ENCODE data around the gene RALGPS2. TPM values are rescaled to one million over a fixed set of nuclear protein-coding genes. Genes with fewer than 3 reads are reported as not detected.
"Not testable (repeated sequence)": the region's sequence is repeated elsewhere in the genome, so short reads cannot be mapped to it uniquely, and the experiment has no call there.

The RALGPS2 gene
- total RNA-seq, 2 experiments from 2014 or later = 1.3 to 1.9 TPM

- CTCF ChIA-PET = no interaction called here
- POLR2A ChIA-PET = no interaction called here
These were observed 212.7 kb downstream of the RALGPS2 start for GRCh38 chr1:178937695-178938094.

GRCh38 chr1:178938101-178938958 is 213.3 kb downstream of the RALGPS2 start:
- CTCF ChIA-PET = no interaction called here
- POLR2A ChIA-PET = no interaction called here

GRCh38 chr1:178938959-178939317 is 213.9 kb downstream of the RALGPS2 start:
- ChIA-PET CTCF (no interaction called here), POLR2A (no interaction called here)

GRCh38 chr1:178939338-178940067 is 214.5 kb downstream of the RALGPS2 start:
- ChIA-PET POLR2A (no interaction called here), CTCF (no interaction called here)

GRCh38 chr1:178940068-178940765 is 215.2 kb downstream of the RALGPS2 start:
- ChIA-PET POLR2A (no interaction called here), CTCF (no interaction called here)

GRCh38 chr1:178941261-178941689 is 216.2 kb downstream of the RALGPS2 start:
- POLR2A ChIA-PET = no interaction called here
- CTCF ChIA-PET = no interaction called here

GRCh38 chr1:178941849-178942248 is 216.8 kb downstream of the RALGPS2 start:
- CTCF ChIA-PET = no interaction called here

GRCh38 chr1:178942285-178943198 is 217.5 kb downstream of the RALGPS2 start:
- ChIA-PET CTCF (no interaction called here), POLR2A (no interaction called here)

More at GRCh38 chr1:178941849-178942248, 216.8 kb downstream of the RALGPS2 start:
- POLR2A ChIA-PET = no interaction called here

GRCh38 chr1:178944729-178945128 is 219.7 kb downstream of the RALGPS2 start:
- CTCF ChIA-PET = no interaction called here
- POLR2A ChIA-PET = no interaction called here

- CTCF ChIA-PET = interaction anchor here (0.7 kb wide), 1 partner anchor 18 kb away, joined by 4 read pairs; no protein-coding TSS in a partner anchor
- POLR2A ChIA-PET = no interaction called here
These were observed 220.8 kb downstream of the RALGPS2 start for GRCh38 chr1:178945763-178946266.

- ChIA-PET CTCF (interaction anchor here (0.6 kb wide), 1 partner anchor 1150 kb away, joined by 3 read pairs; no protein-coding TSS in a partner anchor), POLR2A (no interaction called here)
These were observed 221.4 kb downstream of the RALGPS2 start for GRCh38 chr1:178946416-178946815.

- POLR2A ChIA-PET = no interaction called here
- CTCF ChIA-PET = interaction anchor here (0.6 kb wide), 1 partner anchor 1151 kb away, joined by 3 read pairs; no protein-coding TSS in a partner anchor
These were observed 222.0 kb downstream of the RALGPS2 start for GRCh38 chr1:178946855-178947676.

- CTCF ChIA-PET = no interaction called here
These were observed 222.6 kb downstream of the RALGPS2 start for GRCh38 chr1:178947677-178947981.

GRCh38 chr1:178948676-178949075 is 223.6 kb downstream of the RALGPS2 start:
- CTCF ChIA-PET = no interaction called here
- POLR2A ChIA-PET = no interaction called here

More at GRCh38 chr1:178947677-178947981, 222.6 kb downstream of the RALGPS2 start:
- POLR2A ChIA-PET = no interaction called here

- CTCF ChIA-PET = interaction anchor here (0.6 kb wide), 1 partner anchor 146 kb away, joined by 3 read pairs; no protein-coding TSS in a partner anchor
These were observed 224.8 kb downstream of the RALGPS2 start for GRCh38 chr1:178949866-178950265.

GRCh38 chr1:178951600-178951999 is 226.6 kb downstream of the RALGPS2 start:
- CTCF ChIA-PET = no interaction called here

More at GRCh38 chr1:178949866-178950265, 224.8 kb downstream of the RALGPS2 start:
- POLR2A ChIA-PET = not testable (repeated sequence)

GRCh38 chr1:178953034-178953433 is 228.0 kb downstream of the RALGPS2 start:
- CTCF ChIA-PET = no interaction called here
- POLR2A ChIA-PET = no interaction called here

More at GRCh38 chr1:178951600-178951999, 226.6 kb downstream of the RALGPS2 start:
- POLR2A ChIA-PET = no interaction called here

GRCh38 chr1:178953538-178954324 is 228.7 kb downstream of the RALGPS2 start:
- ChIA-PET POLR2A (no interaction called here), CTCF (no interaction called here)

Data from activated CD8-positive, alpha-beta memory T cell treated with anti-CD3 and anti-CD28 coated beads for 36 hours (primary cell).